ENCODE results near the gene GPATCH8.
A peak's percentile ranks its signal among the peaks of the same experiment; 100 is the strongest.

GPATCH8 gene

DNA sequence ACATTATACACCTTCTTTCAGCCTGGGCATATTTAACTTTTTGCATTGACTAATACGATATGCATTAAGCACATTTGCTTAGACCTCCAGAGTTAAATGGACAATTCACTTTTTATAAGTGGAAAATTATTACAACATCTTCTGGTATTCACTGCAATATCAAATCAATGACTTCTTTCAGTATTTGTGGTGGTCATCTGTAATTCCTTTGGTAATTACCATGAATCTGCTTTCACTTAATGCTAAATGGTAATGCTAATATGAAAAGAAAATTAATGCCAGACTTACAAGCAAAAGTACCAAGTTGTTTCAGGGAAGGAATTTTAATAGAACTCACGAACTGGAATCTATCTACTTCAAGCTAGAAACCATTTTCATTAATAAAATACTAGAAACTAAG lies 6.4 kb downstream of the GPATCH8 start:
- no peaks in the 10 kb centered on the region for H3K27me3 Mint-ChIP-seq
- no peak overlapping the region for H3K27ac Mint-ChIP-seq
- no peaks in the 10 kb centered on the region for H3K9me3 Mint-ChIP-seq
- no peaks in the 10 kb centered on the region for H3K36me3 Mint-ChIP-seq
- no peak overlapping the region for H3K4me3 Mint-ChIP-seq
- peaks cover 84% of the 10 kb centered on the region for H3K4me1 Mint-ChIP-seq

DNA sequence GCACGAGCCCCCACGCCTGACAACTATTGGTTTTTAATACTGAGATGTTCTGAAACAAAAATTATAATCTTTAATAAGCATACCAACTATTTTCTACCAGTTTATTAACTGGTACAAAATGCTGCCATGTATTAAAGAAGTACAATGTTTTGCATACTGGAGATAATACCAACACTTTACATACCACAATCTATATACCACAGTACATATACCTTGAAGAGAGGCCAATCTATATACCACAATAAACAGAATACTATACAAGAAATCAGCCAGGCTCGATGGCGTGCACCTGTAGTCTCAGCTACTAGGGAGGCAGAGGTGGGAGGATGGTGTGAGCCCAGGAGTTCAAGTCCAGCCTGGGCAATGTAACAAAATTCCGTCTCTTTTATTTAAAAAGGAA lies 9.9 kb downstream of the GPATCH8 start:
- Mint-ChIP-seq H3K27me3 (no peaks in the 10 kb centered on the region), H3K27ac (no peak overlapping the region), H3K9me3 (no peaks in the 10 kb centered on the region), H3K4me1 (peaks cover 66% of the 10 kb centered on the region), H3K36me3 (peaks cover 4% of the 10 kb centered on the region), H3K4me3 (no peak overlapping the region)

DNA sequence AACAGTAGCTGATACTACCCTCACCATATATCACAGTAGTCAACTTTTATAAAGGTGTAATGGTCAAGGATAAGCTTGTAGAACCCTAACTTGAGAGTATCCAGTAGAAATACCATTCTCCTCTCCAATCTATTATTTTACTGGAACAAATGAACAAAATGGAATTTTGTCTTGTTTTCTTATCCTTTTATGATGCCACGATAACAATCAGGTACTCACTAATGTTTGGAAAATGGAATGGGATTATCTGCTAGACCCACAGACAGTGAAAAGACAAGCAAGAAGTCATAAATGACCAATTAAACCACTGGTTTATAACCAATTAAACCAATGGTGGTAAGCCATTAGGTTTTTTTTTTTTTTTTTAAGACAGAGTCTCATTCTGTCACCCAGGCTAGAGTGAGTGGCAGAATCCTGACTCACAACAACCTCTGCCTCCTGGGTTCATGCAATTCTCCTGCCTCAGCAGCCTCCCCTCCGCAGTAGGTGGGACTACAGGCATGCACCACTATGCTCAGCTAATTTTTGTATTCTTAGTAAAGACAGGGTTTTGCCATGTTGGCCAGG lies 10.4 kb downstream of the GPATCH8 start:
- peaks cover 4% of the 10 kb centered on the region for H3K36me3 Mint-ChIP-seq
- peaks cover 60% of the 10 kb centered on the region for H3K4me1 Mint-ChIP-seq
- H3K27ac Mint-ChIP-seq: no peak overlapping the region
- no peaks in the 10 kb centered on the region for H3K27me3 Mint-ChIP-seq
- H3K4me3 Mint-ChIP-seq: no peak overlapping the region
- no peaks in the 10 kb centered on the region for H3K9me3 Mint-ChIP-seq

DNA sequence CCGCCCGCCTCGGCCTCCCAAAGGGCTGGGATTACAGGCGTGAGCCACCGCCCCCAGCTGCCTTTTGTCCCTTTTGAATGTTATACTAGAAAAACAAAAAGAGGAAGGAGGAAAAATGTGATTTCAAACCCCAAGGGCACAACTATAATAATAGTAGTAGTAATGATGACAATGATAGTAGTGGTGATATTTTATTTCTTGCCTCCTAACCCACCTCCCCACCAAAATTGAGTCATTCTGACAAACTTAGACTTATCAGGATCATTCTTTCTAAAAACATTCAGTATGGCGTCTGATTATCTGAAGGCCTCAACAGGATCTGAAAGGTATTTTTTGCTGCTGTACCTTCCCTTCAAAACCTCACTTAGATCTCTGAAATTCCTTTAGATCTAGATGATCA lies 13.6 kb downstream of the GPATCH8 start:
- H3K27ac Mint-ChIP-seq: no peak overlapping the region
- H3K4me1 Mint-ChIP-seq: peaks cover 57% of the 10 kb centered on the region
- H3K27me3 Mint-ChIP-seq: no peaks in the 10 kb centered on the region
- no peaks in the 10 kb centered on the region for H3K9me3 Mint-ChIP-seq
- no peak overlapping the region for H3K4me3 Mint-ChIP-seq
- H3K36me3 Mint-ChIP-seq: peaks cover 7% of the 10 kb centered on the region

DNA sequence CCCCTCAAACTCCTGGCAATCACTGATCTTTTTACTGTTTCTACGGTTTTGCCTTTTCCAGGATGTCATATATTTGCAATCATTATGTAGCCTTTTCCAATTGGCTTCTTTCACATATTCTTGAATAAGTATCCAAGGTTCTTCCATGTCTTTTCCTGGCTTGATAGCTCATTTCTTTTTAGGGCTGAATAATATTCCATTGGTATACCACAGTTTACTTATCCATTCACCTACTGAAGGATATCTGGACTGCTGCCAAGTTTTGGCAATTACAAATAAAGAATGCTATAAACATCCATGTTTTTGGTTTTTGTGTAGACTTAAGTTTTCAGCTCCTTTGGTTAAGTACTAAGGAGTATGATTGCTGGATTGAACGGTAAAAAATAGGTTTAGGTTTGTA lies 16.0 kb downstream of the GPATCH8 start:
- peaks cover 39% of the 10 kb centered on the region for H3K4me1 Mint-ChIP-seq
- no peaks in the 10 kb centered on the region for H3K9me3 Mint-ChIP-seq
- H3K27me3 Mint-ChIP-seq: no peaks in the 10 kb centered on the region
- no peak overlapping the region for H3K4me3 Mint-ChIP-seq
- no peak overlapping the region for H3K27ac Mint-ChIP-seq
- H3K36me3 Mint-ChIP-seq: peaks cover 7% of the 10 kb centered on the region

DNA sequence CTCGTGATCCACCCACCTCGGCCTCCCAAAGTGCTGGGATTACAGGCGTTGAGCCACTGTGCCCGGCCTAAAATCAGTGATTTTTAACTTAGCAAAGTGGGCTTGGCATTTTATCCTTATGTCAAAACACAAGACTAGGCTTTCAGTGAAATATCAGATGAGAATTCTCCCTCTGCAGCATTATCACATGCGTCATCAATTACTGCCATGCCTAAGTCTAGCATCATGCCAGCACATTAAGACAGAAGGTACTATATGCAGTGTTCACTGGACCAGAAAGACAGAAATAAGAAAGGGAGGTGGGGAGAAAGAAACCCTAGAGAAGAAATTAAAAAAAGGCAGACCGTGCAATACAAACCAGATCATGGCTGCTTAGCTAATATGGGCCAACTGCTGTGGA lies 29.8 kb downstream of the GPATCH8 start:
- H3K9me3 Mint-ChIP-seq: no peaks in the 10 kb centered on the region
- no peak overlapping the region for H3K4me3 Mint-ChIP-seq
- H3K4me1 Mint-ChIP-seq: peaks cover 24% of the 10 kb centered on the region
- H3K27me3 Mint-ChIP-seq: no peaks in the 10 kb centered on the region
- H3K27ac Mint-ChIP-seq: no peak overlapping the region
- H3K36me3 Mint-ChIP-seq: peaks cover 5% of the 10 kb centered on the region

DNA sequence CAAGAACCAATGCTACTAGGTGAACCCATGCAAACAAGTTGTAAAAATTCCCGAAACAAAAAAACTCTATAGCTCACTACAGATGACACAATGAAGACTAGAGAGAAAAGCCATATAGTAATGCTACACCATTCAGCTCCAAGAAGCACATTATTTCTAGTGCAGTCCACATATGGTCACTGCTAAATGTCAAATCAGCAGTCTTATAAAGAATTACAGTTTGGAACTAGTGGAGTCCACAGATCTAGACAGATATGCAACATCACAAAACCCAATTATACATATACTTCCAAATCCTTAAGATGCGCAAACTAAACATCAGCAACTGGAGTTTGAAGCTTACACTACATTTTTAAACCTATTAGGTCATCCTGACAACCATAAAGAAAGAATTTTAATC lies 33.5 kb downstream of the GPATCH8 start:
- H3K27me3 Mint-ChIP-seq: no peaks in the 10 kb centered on the region
- peaks cover 49% of the 10 kb centered on the region for H3K4me1 Mint-ChIP-seq
- H3K36me3 Mint-ChIP-seq: peaks cover 11% of the 10 kb centered on the region
- no peaks in the 10 kb centered on the region for H3K9me3 Mint-ChIP-seq
- H3K27ac Mint-ChIP-seq: no peak overlapping the region
- H3K4me3 Mint-ChIP-seq: no peak overlapping the region

DNA sequence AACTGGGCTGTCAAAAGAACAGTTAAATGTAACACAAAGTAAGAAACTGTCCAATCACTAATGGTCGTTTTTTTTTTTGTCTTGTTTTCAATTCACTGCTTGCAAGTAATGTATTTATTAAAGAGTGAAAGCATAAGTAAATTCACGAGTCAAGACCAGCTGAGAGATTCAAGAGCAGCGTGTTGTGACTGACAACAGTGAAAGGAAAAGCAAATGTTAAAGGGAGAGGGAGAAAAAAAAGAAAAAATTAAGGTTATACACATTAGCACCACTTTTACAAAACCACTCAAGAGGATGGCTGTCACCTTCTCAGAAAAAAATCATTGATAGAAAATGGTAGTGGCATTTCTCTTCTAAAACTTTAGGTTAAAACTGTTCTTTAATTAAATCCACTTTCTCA lies 36.1 kb downstream of the GPATCH8 start:
- Mint-ChIP-seq H3K27me3 (no peaks in the 10 kb centered on the region), H3K4me1 (peaks cover 60% of the 10 kb centered on the region), H3K4me3 (no peak overlapping the region), H3K9me3 (no peaks in the 10 kb centered on the region), H3K27ac (no peak overlapping the region), H3K36me3 (peaks cover 16% of the 10 kb centered on the region)

DNA sequence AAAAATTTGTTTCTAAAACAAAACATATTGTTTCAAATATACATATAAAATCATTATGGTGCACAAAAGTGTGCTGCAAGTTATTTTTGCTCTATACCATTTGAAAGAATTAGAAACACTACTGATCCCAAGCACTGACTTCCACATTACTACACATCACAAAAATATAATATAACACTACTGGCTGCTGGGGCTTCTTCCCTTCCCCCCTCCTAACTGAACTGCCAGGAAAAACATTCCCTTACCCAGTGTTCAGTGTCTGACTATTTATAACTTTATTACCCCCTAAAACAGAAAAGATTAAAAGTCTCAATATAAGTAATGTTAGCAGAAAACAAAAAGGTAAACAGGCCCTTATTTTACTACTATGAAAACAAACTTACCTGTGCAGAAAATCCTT lies 36.9 kb downstream of the GPATCH8 start:
- peaks cover 60% of the 10 kb centered on the region for H3K4me1 Mint-ChIP-seq
- no peaks in the 10 kb centered on the region for H3K27me3 Mint-ChIP-seq
- no peaks in the 10 kb centered on the region for H3K9me3 Mint-ChIP-seq
- no peak overlapping the region for H3K4me3 Mint-ChIP-seq
- peaks cover 18% of the 10 kb centered on the region for H3K36me3 Mint-ChIP-seq
- H3K27ac Mint-ChIP-seq: no peak overlapping the region

DNA sequence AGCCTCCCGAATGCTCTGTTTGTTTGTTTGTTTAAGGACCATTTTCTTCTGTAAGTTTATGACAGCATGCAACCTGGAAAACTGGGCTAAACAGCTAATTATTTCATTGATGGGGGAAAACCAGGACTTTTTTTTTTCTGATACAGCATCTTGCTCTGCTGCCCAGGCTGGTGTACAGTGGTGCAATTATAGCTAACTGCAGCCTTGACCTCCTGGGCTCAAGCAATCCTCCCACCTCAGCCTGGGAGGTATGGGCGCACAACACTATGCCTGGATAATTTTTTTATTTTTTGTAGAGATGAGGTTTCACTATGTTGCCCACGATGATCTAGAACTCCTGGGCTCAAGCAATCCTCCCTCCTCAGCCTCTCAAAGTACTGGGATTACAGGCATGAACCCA lies 37.3 kb downstream of the GPATCH8 start:
- peaks cover 60% of the 10 kb centered on the region for H3K4me1 Mint-ChIP-seq
- H3K4me3 Mint-ChIP-seq: no peak overlapping the region
- H3K27me3 Mint-ChIP-seq: no peaks in the 10 kb centered on the region
- peaks cover 18% of the 10 kb centered on the region for H3K36me3 Mint-ChIP-seq
- H3K27ac Mint-ChIP-seq: peak overlapping the region; percentile 38
- no peaks in the 10 kb centered on the region for H3K9me3 Mint-ChIP-seq

DNA sequence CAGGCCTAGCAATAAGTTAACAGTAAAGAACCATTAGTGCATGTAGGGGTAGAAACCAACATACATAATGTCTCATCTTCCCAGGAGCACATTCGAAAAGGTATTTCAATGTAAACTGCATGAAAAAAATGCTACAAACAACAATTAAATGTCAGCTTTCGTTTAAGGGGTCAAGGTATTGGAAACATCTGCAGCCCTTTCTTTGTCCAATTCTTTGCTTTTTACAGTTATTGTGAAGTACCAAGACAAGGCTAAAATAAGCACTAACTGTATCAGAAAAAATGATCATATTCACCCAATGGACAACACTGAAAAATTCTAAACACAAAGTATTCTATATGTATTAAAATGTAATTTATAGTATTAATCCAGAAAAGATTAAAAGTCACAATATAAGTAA lies 37.9 kb downstream of the GPATCH8 start:
- peaks cover 18% of the 10 kb centered on the region for H3K36me3 Mint-ChIP-seq
- no peaks in the 10 kb centered on the region for H3K27me3 Mint-ChIP-seq
- H3K9me3 Mint-ChIP-seq: no peaks in the 10 kb centered on the region
- H3K4me3 Mint-ChIP-seq: no peak overlapping the region
- H3K4me1 Mint-ChIP-seq: peaks cover 55% of the 10 kb centered on the region
- H3K27ac Mint-ChIP-seq: no peak overlapping the region

DNA sequence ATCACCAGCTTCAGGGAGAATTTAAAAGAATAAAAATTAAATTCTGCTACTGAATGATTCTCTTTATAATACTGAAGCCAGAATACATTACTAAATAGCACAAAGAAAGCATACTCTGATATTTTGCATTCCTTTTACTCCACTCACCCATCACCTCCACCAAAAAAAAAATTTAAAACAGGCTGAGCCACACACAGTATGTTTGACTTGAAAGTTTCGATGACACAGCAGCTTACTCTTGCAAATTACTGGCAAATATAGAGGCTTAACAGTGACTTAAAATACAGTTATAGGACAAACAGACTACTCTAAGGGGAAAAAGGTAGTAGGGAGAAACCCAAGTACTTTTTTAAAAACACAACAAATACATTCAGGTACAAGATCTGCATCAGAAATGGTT lies 39.2 kb downstream of the GPATCH8 start:
- H3K27me3 Mint-ChIP-seq: no peaks in the 10 kb centered on the region
- H3K36me3 Mint-ChIP-seq: peaks cover 17% of the 10 kb centered on the region
- H3K4me1 Mint-ChIP-seq: peaks cover 46% of the 10 kb centered on the region
- no peak overlapping the region for H3K27ac Mint-ChIP-seq
- H3K4me3 Mint-ChIP-seq: no peak overlapping the region
- H3K9me3 Mint-ChIP-seq: no peaks in the 10 kb centered on the region

DNA sequence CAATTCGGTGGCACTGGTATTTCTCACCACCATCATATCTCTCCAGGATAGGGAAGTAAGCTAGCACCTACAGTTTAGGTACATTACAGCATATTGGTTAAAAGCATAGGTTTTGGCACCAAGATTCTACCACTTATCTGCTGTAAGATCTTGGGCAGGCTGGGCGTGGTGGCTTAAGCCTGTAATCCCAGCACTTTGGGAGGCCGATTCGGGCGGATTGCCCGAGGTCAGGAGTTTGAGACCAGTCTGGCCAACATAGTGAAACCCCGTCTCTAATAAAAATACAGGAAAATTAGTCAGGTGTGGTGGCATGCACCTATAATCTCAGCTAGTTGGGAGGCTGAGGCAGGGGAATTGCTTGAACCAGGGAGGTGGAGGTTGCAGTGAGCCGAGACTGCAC lies 51.4 kb downstream of the GPATCH8 start:
- Mint-ChIP-seq H3K9me3 (no peaks in the 10 kb centered on the region), H3K4me3 (no peak overlapping the region), H3K36me3 (peaks cover 1% of the 10 kb centered on the region), H3K27ac (no peak overlapping the region), H3K4me1 (peaks cover 30% of the 10 kb centered on the region), H3K27me3 (no peaks in the 10 kb centered on the region)

DNA sequence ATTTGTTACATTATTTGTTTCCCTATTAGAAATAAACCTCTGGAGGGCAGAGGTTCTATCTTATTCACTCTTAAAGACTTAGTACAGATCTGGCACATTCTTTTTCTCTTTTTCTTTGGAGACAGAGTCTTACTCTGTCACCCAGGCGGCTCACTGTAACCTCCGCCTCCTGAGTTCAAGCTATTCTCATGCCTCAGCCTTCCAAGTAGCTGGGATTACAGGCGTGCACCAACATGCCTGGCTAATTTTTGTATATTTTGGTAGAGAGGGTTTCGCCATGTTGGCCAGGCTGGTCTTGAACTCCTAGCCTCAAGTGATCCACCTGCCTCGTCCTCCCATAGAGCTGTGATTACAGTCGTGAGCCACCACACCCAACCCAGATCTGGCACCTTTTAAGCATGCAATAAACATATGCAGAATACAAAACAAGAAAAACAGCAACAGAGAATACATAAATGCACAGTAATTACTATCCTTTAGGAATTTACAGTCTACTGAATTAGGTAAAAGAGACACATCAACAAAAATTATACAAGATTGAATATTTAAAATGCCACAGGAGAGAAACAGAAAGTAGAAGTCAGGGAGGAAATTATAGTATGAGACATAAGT lies 52.1 kb downstream of the GPATCH8 start:
- Mint-ChIP-seq H3K27me3 (no peaks in the 10 kb centered on the region), H3K4me1 (peaks cover 34% of the 10 kb centered on the region), H3K36me3 (peaks cover 1% of the 10 kb centered on the region), H3K27ac (no peak overlapping the region), H3K9me3 (no peaks in the 10 kb centered on the region), H3K4me3 (no peak overlapping the region)

DNA sequence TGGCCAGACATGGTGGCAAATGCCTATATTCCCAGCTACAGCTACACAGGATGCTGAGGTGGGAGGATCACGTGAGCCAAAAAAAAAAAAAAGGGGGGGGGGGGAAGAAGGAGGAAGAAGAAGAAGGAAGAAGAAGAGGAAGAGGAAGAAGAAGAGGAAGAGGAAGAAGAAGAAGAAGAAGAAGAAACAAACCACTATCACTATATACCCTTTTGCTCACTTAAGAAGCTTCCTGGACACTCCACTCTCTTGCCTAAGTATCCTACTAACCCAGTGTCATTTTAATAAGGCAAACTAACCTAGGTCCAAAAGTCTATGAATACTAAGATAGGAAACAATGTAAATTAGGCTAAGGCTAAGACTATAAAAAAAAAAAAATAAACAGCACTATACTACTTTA lies 54.8 kb downstream of the GPATCH8 start:
- Mint-ChIP-seq H3K9me3 (no peaks in the 10 kb centered on the region), H3K4me1 (peaks cover 39% of the 10 kb centered on the region), H3K27ac (no peak overlapping the region)

DNA sequence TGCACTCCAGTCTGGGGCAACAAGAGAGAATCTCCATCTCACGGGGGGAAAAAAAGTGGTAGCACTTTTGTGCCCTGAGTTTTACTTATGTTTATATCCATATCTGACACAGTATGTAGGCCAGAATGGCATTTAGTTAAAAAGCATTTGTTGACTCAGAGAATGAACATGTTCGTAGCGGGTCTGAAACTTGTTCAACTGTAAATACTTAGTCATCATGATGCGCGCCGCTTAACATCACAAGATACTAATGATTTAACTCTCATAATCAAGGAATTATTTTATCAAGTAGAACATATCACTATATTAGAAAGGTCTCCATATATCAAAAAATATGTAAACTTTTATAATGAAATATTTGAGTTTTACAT lies 58.5 kb downstream of the GPATCH8 start:
- Mint-ChIP-seq H3K27me3 (no peaks in the 10 kb centered on the region), H3K9me3 (no peaks in the 10 kb centered on the region), H3K27ac (no peak overlapping the region), H3K4me1 (peaks cover 36% of the 10 kb centered on the region), H3K4me3 (no peak overlapping the region), H3K36me3 (peaks cover 1% of the 10 kb centered on the region)

More for the DNA sequence above, 54.8 kb downstream of the GPATCH8 start:
- Mint-ChIP-seq H3K36me3 (no peaks in the 10 kb centered on the region), H3K4me3 (no peak overlapping the region), H3K27me3 (no peaks in the 10 kb centered on the region)

DNA sequence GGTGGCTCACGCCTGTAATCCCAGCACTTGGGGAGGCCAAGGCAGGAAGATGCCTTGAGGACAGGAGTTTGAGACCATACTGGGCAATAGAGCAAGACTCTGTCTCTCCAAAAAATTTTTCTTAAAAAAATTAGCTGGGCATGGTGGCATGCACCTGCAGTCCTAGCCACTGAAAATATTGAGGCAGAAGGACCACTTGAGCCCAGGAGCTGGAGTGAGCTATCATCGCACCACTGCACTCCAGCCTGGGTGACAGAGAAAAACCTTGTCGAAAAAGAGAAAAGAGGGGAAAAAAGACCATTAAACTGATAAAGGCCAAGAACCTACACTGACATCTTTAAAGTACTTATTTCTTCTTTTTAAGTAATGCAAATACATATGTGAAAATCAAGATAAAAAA lies 60.4 kb downstream of the GPATCH8 start:
- Mint-ChIP-seq H3K9me3 (no peaks in the 10 kb centered on the region), H3K36me3 (peaks cover 1% of the 10 kb centered on the region), H3K4me3 (no peak overlapping the region), H3K4me1 (peaks cover 47% of the 10 kb centered on the region), H3K27me3 (no peaks in the 10 kb centered on the region), H3K27ac (no peak overlapping the region)

Measured in activated naive CD4-positive, alpha-beta T cell treated with anti-CD3 and anti-CD28 coated beads, Interleukin-2, amount 50 U/mL, for 24 hours (primary cell).